GM12873 (cell line): ENCODE data around the gene RDH12.

ENCODE experiments used
- CTCF ChIP-seq: IDR thresholded peaks from 2 replicates; pipeline ENCODE4 v1.5.1; 2012; ENCODE audit warnings: low read depth, mild to moderate bottlenecking, moderate library complexity, low read length, control low read depth; ENCODE audit not compliant: insufficient read depth; ENCODE audit errors: missing control alignments

RDH12 gene

GRCh38 chr14:67766035-67766680 lies 64.5 kb downstream of the RDH12 start:
- no peak for TF ChIP-seq CTCF

GRCh38 chr14:67768219-67768618 lies 66.5 kb downstream of the RDH12 start:
- no peak for TF ChIP-seq CTCF

- no peak for TF ChIP-seq CTCF
These were observed 72.2 kb downstream of the RDH12 start for GRCh38 chr14:67773844-67774377.

GRCh38 chr14:67776653-67777322 lies 75.1 kb downstream of the RDH12 start:
- no peak for TF ChIP-seq CTCF

GRCh38 chr14:67778792-67779191 lies 77.1 kb downstream of the RDH12 start:
- TF ChIP-seq CTCF: no peak

- TF ChIP-seq CTCF: no peak
These were observed 80.4 kb downstream of the RDH12 start for GRCh38 chr14:67782090-67782489.
